T47D (cell line): ENCODE data around the gene LARP6.

Source experiments
- DNase-seq, 2 experiments: peaks; one replicate each; pipeline versions ENCODE4 v3.0.0 to v3.0.0-alpha.2; 2011 to 2012; ENCODE audit warnings: low read depth in 1 of 2, low spot score in 1 of 2
- JUND ChIP-seq: IDR thresholded peaks from 2 replicates; pipeline ENCODE4 v1.6.1; 2012; ENCODE audit warnings: low read depth
- in situ Hi-C: cut with HindIII; loops from 2 replicates; pipeline ENCODE4 v1.10.0; 2016; ENCODE audit warnings: low sequenced_read_pairs, low pct_unique_long_range_greater_than_20kb

The LARP6 gene

GRCh38 chr15:70855764-70856163 is 1.8 kb upstream of the LARP6 start:
- in situ Hi-C loops = no loop called here
- no peak for TF ChIP-seq JUND
- DNase-seq = no peak

- in situ Hi-C loops = no loop called here
- peak; percentile 29 to 43 for DNase-seq
- no peak for TF ChIP-seq JUND
These were observed 664 bp upstream of the LARP6 start for GRCh38 chr15:70854666-70854976.

- DNase-seq = no peak
- TF ChIP-seq JUND = no peak
- in situ Hi-C loops = no loop called here
These were observed 512 bp downstream of the LARP6 start for GRCh38 chr15:70853318-70853972.

GRCh38 chr15:70852501-70853317 is 1.2 kb downstream of the LARP6 start:
- TF ChIP-seq JUND = no peak

GRCh38 chr15:70851889-70852288 is 2.1 kb downstream of the LARP6 start:
- TF ChIP-seq JUND = no peak
- DNase-seq = no peak
- in situ Hi-C loops = no loop called here

More at GRCh38 chr15:70852501-70853317, 1.2 kb downstream of the LARP6 start:
- in situ Hi-C loops = no loop called here
- DNase-seq = no peak

GRCh38 chr15:70845602-70846360 is 8.2 kb downstream of the LARP6 start:
- in situ Hi-C loops = no loop called here
- DNase-seq = no peak
- no peak for TF ChIP-seq JUND

- no peak for TF ChIP-seq JUND
- DNase-seq = no peak
- in situ Hi-C loops = no loop called here
These were observed 16.5 kb downstream of the LARP6 start for GRCh38 chr15:70837476-70837875.

- DNase-seq = no peak
- in situ Hi-C loops = no loop called here
- no peak for TF ChIP-seq JUND
These were observed 18.1 kb downstream of the LARP6 start for GRCh38 chr15:70835841-70836240.

GRCh38 chr15:70835415-70835814 is 18.5 kb downstream of the LARP6 start:
- TF ChIP-seq JUND = no peak
- in situ Hi-C loops = no loop called here
- DNase-seq = no peak

GRCh38 chr15:70834999-70835398 is 19.0 kb downstream of the LARP6 start:
- no peak for DNase-seq
- TF ChIP-seq JUND = no peak
- in situ Hi-C loops = no loop called here

- no peak for TF ChIP-seq JUND
- no peak for DNase-seq
- in situ Hi-C loops = no loop called here
These were observed 19.8 kb downstream of the LARP6 start for GRCh38 chr15:70833861-70834765.

- in situ Hi-C loops = no loop called here
- no peak for TF ChIP-seq JUND
- no peak for DNase-seq
These were observed 20.5 kb downstream of the LARP6 start for GRCh38 chr15:70833422-70833821.
